22Rv1 (cell line): ENCODE data around the gene SLC25A21.

ENCODE experiments used
- ZFX ChIP-seq: fragments of 450-650 bp; IDR thresholded peaks from 2 replicates; pipeline ENCODE4 v1.6.1; 2017; ENCODE audit warnings: antibody characterized with exemption, borderline replicate concordance
- TF ChIP-seq, protein P1 (sequence below): fragments of 450-650 bp; IDR thresholded peaks from 2 replicates; pipeline ENCODE4 v1.5.1; 2017; ENCODE audit warnings: mild to moderate bottlenecking

DNA sequence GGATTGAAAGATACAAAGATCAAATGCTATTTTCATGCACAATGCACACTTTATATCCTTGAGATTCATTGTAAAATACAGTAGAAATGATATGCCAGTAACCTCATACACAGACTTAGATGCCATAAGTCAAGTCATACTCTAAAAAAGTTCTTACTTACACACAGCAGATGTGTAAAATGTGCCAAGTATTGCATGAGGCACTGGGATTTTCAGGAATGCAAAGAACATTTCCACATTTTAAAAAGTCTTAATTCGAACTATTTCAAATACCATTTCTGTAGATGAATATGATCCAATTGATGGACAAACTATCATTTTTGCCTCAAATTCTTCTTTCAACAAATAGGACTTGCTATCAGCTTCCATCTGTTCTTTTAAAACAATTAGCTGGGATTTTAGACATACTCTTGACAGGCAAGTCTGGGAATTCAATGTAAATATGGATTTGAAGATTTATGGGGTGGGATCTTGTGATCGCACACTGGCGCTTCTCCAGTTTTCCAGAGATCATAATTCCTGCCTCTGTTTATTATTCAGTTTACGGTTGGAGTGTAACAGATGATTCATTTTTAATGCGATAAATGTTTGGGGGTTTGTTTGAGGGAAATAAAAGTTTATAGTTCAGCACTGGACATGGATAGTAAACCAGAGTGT, 326.9 kb downstream of the SLC25A21 start:
- TF ChIP-seq, protein P1, sequence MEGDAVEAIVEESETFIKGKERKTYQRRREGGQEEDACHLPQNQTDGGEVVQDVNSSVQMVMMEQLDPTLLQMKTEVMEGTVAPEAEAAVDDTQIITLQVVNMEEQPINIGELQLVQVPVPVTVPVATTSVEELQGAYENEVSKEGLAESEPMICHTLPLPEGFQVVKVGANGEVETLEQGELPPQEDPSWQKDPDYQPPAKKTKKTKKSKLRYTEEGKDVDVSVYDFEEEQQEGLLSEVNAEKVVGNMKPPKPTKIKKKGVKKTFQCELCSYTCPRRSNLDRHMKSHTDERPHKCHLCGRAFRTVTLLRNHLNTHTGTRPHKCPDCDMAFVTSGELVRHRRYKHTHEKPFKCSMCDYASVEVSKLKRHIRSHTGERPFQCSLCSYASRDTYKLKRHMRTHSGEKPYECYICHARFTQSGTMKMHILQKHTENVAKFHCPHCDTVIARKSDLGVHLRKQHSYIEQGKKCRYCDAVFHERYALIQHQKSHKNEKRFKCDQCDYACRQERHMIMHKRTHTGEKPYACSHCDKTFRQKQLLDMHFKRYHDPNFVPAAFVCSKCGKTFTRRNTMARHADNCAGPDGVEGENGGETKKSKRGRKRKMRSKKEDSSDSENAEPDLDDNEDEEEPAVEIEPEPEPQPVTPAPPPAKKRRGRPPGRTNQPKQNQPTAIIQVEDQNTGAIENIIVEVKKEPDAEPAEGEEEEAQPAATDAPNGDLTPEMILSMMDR = no peak
- TF ChIP-seq ZFX = no peak
